Spleen (tissue), 7 donors: ENCODE measurements around the gene TAF3.

Experiments
- CTCF ChIP-seq, 11 experiments: fragments of 200-600 bp in 7 of 11; fragments of 450-650 bp in 4 of 11; sonication (generic) in 4 of 11; IDR thresholded peaks in 8 of 11; conservative IDR thresholded peaks in 3 of 11; 1 replicate in 7 of 11; 2 replicates in 4 of 11; pipeline versions ENCODE4 v1.4.0 to v1.8.0; 2016 to 2021; ENCODE audit warnings: antibody characterized with exemption in 11 of 11, inconsistent platforms in 4 of 11, mild to moderate bottlenecking in 1 of 11
- POLR2A ChIP-seq, 3 donors: fragments of 450-650 bp; IDR thresholded peaks; one replicate each; pipeline ENCODE4 v1.5.1; 2017; ENCODE audit warnings: antibody characterized with exemption in 3 of 3, mild to moderate bottlenecking in 1 of 3
- POLR2AphosphoS5 ChIP-seq, 3 donors: sonication (generic); formaldehyde crosslinking; IDR thresholded peaks; one replicate each; pipeline ENCODE4 v1.5.1; 2017; ENCODE audit warnings: antibody characterized with exemption in 3 of 3
- donor health status: DM: no; HTN: no; CAD: no; lungs with moderate emphysema.
- donor health status: DM: no; HTN: no; CAD: no.
- donor health status: DM: no; HTN: no; CAD: no.

DNA sequence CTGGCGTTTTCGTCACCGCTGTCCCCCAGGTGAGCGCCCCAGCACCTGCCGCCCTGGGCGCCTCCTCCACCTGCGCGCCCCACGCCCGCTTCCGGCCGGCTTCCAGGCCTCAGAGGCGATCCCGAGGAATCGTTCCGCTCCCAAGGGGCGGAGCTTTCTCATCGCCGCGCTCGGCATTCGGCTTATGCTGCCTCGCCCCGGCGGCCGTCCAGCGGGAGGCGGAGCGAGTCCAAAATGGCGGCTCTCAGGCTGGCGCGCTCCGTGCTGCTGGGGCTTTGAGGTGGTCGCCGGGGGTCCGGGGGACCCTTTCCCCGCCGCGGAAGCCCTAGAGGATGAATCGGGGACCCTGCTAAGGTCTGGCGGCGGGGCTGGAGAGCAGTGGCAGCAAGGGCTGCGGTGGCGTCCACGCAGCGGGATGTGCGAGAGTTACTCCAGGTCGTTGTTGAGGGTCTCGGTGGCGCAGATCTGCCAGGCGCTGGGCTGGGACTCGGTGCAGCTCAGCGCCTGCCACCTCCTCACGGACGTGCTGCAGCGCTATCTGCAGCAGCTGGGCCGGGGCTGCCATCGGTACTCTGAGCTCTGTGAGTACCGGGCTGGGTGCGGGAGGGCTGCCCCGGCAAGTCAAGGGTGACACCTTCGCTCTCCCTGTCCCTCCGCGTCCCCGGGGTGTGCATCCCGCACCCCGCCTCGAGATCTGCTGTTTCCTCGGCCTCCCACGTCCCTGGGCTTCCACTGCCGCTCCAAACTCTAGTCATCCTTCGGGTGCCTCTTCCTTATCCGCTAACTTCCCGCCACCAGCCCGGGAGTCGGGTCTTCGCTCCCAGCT is at the start of gene TAF3:
- TF ChIP-seq CTCF (IDR thresholded peaks at IDR 0.05 in 8 of 11, conservative IDR thresholded peaks at IDR 0.05 in 3 of 11) (peak in 3 of 11 experiments; percentile 17 to 33 (median 28)), POLR2A (IDR thresholded peaks at IDR 0.05) (peak in 1 of 3 donors; percentile 59), POLR2AphosphoS5 (IDR thresholded peaks at IDR 0.05) (peak; percentile 90 to 96 (median 93))
